ENCODE results near the gene SULT2A1. TPM values are rescaled to one million over a fixed set of nuclear protein-coding genes. Genes with fewer than 3 reads are reported as not detected.

SULT2A1 gene
- total and polyA plus RNA-seq, 2 of the 4 experiments (the other 2 are of a cell fraction), result not detected

GRCh38 chr19:47890865-47891621 lies 4.9 kb upstream of the SULT2A1 start:
- Histone ChIP-seq H4K5ac (ENCODE audit: low read depth, low read length) (no peak overlapping the region), H3K9me1 (ENCODE audit: insufficient read depth, low read length) (no peaks in the 10 kb centered on the region), H2BK120ac (ENCODE audit: low read depth, low read length) (no peak overlapping the region), H3K4me3 (ENCODE audit: insufficient read depth, low read depth, low read length) (no peak overlapping the region), H4K91ac (ENCODE audit: insufficient read depth, low read depth, low read length) (no peak overlapping the region), H4K20me1 (ENCODE audit: insufficient read depth, low read length) (no peaks in the 10 kb centered on the region), H3K4me2 (ENCODE audit: low read depth, low read length) (no peak overlapping the region), H2AK5ac (ENCODE audit: low read depth, low read length) (no peak overlapping the region), H3K79me1 (ENCODE audit: low read depth in 1 of 2, low read length in 2 of 2) (no peaks in the 10 kb centered on the region), H3K14ac (replicated peaks; ENCODE audit: low read depth, low read length) (no peak overlapping the region), H2BK5ac (ENCODE audit: low read depth, low read length, poor library complexity, severe bottlenecking) (no peak overlapping the region), H3K4ac (ENCODE audit: low read depth, low read length) (no peak overlapping the region), H2BK20ac (ENCODE audit: low read depth, low read length) (no peak overlapping the region), H3K4me1 (ENCODE audit: control insufficient read depth, insufficient read depth, low read length) (no peaks in the 10 kb centered on the region), H3K23ac (ENCODE audit: low read depth, low read length) (no peak overlapping the region), H2BK15ac (ENCODE audit: low read depth, low read length) (no peak overlapping the region), H4K8ac (ENCODE audit: low read depth in 2 of 2, low read length in 2 of 2) (no peak overlapping the region), H3K36me3 (ENCODE audit: control insufficient read depth, insufficient read depth, low read length) (no peaks in the 10 kb centered on the region), H3K56ac (ENCODE audit: extremely low read depth, insufficient read depth, low read length) (no peak overlapping the region), H3K27me3 (ENCODE audit: control insufficient read depth, insufficient read depth, low read length) (0 out of 2 replicates have a peak, but pooled peaks cover 2% of the 10 kb centered on the region), H3K18ac (ENCODE audit: low read depth, low read length) (no peak overlapping the region), H3K27ac (ENCODE audit: insufficient read depth, low read length) (no peak overlapping the region), H3K9me3 (ENCODE audit: control insufficient read depth, insufficient read depth, low read length) (0 out of 2 replicates have a peak, but pooled peaks cover 2% of the 10 kb centered on the region), H3K9ac (ENCODE audit: low read depth, low read length) (no peak overlapping the region), H2AFZ (replicated peaks; ENCODE audit: low read length, poor library complexity) (no peak overlapping the region), H2AK9ac (replicated peaks; ENCODE audit: low read depth, low read length, poor library complexity) (no peak overlapping the region)
- ATAC-seq (ENCODE audit: low read depth) (no peak), DNase-seq (no peak)
- TF ChIP-seq RCOR1 (IDR thresholded peaks at IDR 0.05; ENCODE audit: insufficient replicate concordance, low read length) (no peak), MAZ (IDR thresholded peaks at IDR 0.05; ENCODE audit: borderline replicate concordance, low read depth, low read length) (no peak), RFX5 (IDR thresholded peaks at IDR 0.05; ENCODE audit: low read depth, low read length) (no peak)
- 20% methylated on average over 3 of the region's 7 CpGs; no CpG with 5 or more reads in 1 of the 2 experiments for WGBS, 2 experiments (ENCODE audit: extremely low coverage in 2 of 2, insufficient read length in 1 of 2)
- dilution Hi-C loops (cut with HindIII; ENCODE audit: low sequenced_read_pairs, unreplicated experiment), result no loop called here
- intact Hi-C loops (cut with micrococcal nuclease), result no loop called here
- ChIA-PET POLR2A (ENCODE audit: unreplicated experiment) (no interaction called here), CTCF (no interaction called here)
- no TSS peak for BruUV-seq (replicated peaks)
- in situ Hi-C loops (cut with MboI; ENCODE audit: low sequenced_read_pairs), result loop anchor here (10.0 kb wide), 1 partner anchor 94 kb away; no protein-coding TSS in a partner anchor

Measured in IMR-90 (cell line).